ENCODE data around the gene TMEM269.

GRCh38 chr1:42768172-42768571, 16.6 kb upstream of the TMEM269 start:
- TF ChIP-seq, protein P1, sequence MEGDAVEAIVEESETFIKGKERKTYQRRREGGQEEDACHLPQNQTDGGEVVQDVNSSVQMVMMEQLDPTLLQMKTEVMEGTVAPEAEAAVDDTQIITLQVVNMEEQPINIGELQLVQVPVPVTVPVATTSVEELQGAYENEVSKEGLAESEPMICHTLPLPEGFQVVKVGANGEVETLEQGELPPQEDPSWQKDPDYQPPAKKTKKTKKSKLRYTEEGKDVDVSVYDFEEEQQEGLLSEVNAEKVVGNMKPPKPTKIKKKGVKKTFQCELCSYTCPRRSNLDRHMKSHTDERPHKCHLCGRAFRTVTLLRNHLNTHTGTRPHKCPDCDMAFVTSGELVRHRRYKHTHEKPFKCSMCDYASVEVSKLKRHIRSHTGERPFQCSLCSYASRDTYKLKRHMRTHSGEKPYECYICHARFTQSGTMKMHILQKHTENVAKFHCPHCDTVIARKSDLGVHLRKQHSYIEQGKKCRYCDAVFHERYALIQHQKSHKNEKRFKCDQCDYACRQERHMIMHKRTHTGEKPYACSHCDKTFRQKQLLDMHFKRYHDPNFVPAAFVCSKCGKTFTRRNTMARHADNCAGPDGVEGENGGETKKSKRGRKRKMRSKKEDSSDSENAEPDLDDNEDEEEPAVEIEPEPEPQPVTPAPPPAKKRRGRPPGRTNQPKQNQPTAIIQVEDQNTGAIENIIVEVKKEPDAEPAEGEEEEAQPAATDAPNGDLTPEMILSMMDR (IDR thresholded peaks at IDR 0.05), result no peak
- no peak for TF ChIP-seq POLR2A (IDR thresholded peaks at IDR 0.05)
